ENCODE results near the gene TMEM51.

Gene TMEM51, protein sequence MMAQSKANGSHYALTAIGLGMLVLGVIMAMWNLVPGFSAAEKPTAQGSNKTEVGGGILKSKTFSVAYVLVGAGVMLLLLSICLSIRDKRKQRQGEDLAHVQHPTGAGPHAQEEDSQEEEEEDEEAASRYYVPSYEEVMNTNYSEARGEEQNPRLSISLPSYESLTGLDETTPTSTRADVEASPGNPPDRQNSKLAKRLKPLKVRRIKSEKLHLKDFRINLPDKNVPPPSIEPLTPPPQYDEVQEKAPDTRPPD

DNA sequence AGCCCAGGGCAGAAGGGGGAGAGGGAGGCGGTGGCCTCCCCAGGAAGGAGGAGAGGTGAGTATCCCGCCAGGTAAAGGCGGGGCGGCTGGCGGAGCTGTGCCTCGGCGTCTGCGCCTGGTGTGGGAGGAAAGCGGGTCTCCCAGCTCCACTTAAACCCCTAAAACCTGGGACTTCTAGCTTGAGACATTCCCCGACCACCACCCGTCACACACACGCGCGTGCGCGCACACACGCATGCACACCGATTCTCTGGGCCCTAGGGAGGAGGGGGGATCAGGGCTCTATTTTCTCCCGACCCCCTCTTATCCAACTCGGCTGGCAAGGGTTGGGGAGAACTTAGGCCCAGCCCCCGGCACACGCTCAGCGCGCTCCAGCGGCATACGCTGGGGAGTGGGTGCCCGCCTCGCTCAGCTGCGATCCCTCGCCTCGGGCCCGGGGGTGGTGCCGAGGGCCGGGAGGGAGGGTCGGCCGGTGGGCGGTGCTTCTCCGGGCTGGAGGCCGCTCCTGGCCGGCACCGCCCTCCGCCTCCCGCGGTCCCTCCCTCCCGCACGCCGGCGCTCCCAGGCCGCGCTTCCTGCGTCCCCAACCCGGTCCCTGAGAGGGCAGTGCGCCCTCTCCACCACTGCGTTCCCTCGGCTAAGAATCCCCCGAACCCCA, at the start of gene TMEM51:
Gene TMEM51 (plus strand): TSS at position 564 of the 658 bp plus-strand sequence. CDS start 61,341 bp downstream, outside the sequence.
- DNase-seq (ENCODE audit: low read depth): peak; percentile 40

DNA sequence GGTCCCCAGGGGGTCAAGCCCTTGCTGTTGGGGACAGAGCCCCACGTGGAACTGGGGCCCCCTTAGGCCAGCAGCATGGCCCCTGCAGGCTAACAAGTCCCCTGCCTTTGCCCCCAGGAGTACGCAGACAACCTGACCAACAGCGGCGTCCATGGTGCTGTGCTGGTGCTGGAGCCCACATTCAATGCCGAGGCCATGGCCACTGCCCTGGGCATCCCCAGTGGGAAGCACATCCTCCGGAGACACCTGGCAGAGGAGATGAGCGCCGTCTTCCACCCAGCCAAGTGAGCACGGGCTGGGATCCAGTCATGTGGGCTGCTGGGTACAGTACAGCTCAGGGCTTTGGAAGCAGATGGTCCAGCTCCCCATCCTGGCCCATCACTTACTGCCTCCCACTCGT, 49.6 kb upstream of the TMEM51 start:
- DNase-seq (ENCODE audit: low read depth): no peak

DNA sequence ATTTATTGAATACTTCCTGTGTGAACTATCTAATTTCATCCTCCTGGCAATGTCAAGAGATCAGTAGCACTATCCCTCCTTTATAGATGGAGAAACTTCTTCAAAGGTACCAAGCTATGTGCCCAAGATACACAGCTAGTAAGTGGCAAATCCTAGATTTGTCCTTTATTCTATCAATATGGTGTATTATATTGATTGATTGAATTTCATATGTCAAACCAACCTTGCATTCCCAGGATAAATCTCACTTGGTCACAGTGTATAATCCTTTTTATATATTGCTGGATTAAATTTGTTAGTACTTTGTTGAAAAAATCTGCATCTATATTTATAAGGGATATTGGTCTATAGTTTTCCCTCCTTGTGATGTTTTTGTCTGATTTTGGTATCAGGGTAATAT, 48.8 kb upstream of the TMEM51 start:
- no peak for DNase-seq (ENCODE audit: low read depth)

DNA sequence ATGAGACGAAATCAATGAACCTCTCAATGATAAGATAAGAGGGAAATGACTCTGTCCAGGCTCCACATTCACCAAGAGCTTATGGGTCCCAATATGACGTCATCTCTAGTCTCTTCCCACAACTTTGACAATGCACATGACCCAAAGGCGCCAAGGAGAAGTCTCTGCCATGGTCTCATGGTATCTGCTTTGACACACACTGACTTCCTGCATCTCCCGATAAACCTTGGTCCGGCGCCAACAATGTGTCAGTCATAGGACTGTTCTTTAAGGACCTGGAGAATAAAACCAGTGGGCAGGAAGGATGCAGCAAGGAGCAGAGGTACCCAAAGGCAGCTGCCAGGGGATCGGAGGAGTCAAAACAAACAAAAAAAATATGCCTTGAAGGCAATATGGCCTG, 46.9 kb upstream of the TMEM51 start:
- peak; percentile 8 for DNase-seq (ENCODE audit: low read depth)

DNA sequence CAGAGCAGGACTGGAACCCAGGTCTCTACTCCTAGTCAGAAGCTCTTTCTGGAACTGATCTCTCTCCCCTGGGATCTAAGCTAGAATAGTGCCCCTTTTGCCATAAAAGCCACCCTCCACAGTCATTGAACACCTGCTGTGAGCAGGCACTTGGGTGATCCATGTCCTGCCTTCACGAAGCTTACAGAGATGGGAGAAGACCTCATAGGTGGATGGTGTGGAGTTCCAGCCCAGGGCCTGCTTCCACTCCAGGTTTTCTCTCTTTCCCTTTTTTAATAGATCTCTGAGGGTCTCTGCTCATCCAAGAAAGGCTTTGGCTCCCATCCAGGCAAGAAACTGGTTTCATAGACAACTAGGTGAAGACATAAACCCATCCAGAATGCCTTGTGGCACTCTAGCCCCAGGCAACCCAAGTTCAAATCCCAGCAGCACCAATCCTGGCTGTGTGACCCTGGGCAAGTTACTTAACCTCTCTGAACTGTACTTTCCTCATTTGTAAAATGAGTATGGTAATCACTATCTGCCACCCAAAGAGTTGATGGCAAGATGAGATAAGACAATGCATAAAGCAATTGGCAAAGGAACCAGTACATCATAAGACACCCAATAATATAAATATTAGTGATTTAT, 46.4 kb upstream of the TMEM51 start:
- DNase-seq (ENCODE audit: low read depth): no peak

DNA sequence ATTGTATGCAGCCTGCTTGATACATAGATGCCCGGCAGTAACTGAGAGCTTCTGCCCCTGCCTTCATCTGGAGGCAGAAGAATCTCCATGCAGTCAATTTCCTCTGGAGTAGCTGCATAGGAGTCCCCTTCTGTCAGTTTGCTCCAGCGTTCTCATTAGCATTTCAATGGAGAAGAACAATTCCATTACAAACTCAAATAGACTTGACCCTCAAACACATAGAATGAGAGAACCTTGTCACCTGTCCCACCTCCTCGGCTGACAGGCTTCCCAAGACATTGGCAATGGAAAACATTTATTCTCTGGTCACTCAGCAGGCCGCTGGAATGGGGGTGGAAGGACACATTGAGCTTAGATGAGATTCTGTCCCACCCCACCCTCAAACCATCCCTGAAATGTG, 45.6 kb upstream of the TMEM51 start:
- no peak for DNase-seq (ENCODE audit: low read depth)

DNA sequence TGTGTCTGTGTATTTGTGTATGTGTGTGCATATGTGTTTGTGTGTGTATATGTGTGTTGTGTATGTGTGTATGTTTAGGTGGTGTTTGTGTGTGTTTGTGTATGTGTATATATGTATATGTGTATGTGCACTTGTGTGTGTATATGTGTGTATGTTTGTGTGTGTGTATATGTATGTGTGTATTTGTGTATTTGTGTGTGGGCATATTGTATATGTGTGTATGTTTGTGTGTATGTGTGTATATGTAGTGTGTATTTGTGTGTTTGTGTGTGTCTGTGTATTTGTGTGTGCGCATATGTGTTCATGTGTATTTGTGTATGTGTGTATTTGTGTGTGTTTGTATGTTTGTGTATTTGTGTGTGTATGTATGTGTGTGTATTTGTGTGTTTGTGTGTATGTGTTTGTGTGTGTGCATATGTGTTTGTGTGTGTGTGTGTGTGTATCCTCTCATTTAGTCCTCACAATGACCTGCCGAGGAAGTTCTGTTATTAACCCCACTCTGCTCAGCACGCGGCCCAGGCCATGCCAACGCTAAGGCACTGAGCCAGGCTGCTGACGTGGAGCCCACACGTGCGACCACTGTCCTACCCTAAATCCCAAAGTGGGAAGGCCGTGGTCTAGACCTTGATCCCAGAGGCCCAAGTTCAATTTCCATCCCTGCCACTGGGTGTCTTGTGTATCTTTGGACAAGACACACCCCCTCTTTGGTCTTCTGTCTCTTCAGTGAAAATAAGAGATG, 43.2 kb upstream of the TMEM51 start:
- DNase-seq (ENCODE audit: low read depth): no peak

DNA sequence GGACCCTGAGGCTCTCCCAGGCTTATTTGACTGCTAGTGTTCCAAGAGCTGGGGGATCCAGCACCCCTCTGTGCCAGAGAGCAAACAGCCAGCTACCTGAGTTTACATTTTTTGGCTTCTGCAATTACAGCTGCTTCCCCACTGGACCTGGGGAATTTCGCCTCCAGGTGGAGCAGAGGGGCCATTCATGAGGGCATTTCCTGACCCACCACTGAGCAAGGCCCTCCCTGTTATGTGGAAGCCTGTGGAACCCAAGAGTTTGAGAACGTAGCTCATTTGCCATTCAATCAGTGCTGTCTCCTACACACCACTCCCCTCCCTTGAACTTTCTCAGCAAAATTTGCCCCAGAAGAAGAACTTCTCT, 42.7 kb upstream of the TMEM51 start:
- DNase-seq (ENCODE audit: low read depth): no peak

DNA sequence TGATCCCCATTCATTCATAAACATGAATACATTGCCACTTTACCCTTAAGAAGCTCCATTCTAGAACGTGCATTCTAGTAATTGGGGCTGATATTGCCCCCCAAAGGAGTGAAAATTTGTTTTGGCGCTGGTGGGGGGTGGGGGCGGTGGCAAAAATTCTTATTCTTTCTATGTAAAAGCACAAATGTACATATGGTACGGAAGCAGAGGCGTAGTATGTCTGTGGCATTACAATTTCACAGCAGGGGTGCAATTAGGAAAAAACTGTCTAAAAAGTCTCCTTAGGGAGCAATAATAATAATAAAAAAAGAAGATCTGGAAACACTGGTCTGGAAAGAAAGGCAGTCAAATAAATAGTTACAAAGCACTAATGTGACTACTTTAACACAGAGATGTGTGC, 40.4 kb upstream of the TMEM51 start:
- DNase-seq (ENCODE audit: low read depth): no peak

DNA sequence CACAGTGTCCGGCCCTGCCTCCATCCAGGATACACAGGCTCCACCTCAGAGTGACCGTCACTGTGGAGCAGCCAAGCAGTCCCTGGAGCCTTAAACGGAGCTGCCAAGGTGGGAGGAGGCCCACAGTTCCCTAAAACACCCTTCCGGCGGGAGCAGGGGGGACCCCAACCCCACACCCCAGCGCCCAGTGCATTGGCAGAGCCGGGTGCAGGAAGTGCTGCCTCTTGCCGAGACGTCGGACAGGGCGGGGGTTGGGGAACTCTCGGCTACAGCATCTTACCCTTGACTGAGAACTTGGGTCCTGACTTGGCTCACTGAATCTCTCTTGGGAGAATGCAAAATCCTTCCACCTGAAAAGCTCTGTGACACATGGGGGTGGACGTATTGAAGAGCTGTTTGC, 38.7 kb upstream of the TMEM51 start:
- no peak for DNase-seq (ENCODE audit: low read depth)

DNA sequence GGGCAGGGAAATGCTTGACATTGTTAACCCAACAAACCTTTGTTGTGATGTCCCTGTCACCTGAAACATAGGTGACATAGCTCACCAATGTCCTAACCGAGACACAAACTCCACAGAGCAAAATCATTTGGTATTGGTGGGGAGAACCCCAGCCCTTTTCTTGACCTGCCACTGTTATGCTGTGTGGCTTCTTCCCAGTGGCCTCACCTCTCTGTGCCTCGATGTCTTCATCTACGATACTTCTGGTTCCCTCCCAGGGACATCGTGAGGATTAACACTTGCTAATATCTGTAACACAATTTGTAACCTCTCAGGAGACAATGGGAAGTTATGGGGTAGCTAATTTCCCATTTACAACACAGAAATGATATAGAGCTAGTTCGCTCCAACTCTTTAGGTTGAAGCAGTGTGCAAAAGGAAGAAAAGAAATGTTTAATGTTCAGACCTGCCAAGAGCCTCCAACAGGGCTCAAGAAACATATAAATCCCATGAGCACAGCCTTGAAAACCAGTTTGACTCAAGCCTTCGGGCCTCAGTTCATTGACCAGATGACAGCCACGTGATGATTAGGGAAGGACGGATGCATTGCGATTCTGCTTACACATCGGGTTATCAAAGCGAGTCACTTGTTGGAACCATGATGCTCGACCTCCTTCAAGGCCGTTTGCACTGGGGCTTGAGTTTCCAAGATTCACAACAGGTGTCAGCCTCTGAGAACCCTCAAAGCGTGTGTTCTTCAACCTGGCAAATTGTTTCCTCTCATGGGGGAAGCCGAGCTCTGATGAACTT, 37.8 kb upstream of the TMEM51 start:
- no peak for DNase-seq (ENCODE audit: low read depth)

DNA sequence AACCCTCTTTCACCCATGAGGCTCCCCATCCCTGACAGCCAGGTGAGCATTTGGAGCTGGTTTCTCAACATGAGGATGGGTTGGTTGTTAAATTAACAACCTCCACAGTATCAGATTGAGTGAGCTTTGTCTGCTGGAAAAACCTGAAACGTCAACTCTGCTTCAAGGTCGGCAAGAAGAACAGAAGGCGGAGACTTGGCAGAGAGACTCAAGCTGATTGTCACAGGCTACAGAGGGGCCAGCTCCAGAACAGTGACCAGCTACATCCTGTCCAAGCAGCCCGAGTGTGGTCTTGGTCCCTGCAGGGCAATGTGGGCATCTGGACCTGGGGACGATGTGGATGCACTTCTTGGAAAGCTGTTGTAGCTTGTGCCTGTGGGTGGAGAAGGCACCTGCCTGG, 36.6 kb upstream of the TMEM51 start:
- DNase-seq (ENCODE audit: low read depth): no peak

DNA sequence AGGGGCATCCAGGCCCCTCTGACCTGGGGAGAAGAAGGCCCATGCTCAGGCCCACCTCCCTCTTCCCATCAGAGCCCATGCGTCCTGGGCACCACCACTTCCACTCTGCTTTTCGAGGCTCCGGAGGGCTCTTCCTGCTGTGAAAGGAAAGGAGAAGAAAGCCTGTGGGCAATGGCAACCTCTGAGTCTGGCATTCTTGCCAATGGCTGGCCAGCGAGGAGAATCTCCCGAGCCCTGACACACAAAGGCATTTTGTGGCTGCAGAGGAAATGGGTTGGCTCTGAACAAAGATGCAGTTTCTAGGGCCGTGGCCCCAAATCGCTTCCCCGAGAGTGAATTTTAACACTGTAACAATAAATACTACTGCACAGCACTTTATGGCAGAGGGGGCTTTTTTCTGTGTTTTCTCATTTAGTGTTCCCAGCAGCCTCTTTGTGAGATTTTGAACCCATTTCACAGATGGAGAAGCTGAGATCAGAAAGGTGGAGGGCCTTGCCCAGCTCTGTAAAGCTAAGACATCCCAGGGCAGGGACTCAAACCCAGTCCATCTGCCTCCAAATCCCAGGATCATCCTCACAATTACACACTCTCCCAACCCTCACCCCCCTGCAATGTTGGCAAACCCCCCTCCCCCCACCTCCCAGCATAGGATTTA, 35.7 kb upstream of the TMEM51 start:
- DNase-seq (ENCODE audit: low read depth): no peak

DNA sequence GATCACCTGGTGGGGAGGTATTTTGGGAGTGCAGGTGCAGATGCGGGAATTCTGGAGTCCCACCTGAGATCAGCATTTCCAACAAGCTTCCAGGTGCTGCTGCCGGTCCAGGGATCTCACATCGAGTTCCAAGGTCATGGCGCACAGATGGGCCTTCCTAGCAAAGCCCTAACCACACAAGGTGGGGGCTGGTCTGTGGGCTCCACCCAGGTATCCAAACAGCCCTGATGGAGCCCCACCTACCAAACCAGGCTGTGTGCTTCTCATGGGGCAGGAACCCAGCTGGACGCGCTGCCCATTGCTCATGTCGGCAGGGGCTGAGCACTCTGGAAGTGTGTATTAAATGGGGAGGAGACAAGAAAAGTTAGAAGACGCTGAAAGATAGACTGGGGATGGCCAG, 35.0 kb upstream of the TMEM51 start:
- no peak for DNase-seq (ENCODE audit: low read depth)

DNA sequence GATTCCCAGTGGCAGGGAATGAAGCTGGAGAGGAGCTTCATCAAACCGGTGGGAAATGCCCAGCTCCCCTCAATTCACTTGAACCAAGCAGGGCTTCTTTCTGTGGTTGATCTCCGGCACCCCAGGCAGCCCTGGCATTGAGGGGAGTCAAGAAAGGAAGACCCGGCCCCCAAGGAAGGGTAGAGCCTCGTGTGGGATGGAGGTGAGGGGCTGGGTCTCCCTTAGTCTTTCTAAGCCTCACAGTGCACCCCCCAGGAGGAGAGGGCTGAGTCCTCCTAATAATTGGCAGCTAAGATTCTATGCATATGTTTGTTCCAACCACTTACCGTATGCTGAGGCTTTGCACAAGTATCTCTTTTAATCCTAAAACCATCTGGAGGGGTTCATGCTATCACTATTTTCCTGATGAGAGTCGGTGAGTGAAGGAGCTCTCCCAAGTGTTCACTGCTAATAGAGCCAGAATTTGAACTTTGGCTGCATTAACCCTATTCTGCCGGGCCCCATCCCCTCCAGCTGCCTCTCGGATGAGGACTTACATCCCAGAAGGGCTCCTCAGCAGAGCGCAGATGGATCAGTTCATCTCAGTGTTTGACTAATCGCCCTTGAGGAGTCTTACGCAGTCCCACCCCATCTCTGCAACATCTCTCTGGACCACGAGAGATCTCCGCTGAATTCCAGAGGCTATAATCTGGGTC, 33.1 kb upstream of the TMEM51 start:
- DNase-seq (ENCODE audit: low read depth): no peak

DNA sequence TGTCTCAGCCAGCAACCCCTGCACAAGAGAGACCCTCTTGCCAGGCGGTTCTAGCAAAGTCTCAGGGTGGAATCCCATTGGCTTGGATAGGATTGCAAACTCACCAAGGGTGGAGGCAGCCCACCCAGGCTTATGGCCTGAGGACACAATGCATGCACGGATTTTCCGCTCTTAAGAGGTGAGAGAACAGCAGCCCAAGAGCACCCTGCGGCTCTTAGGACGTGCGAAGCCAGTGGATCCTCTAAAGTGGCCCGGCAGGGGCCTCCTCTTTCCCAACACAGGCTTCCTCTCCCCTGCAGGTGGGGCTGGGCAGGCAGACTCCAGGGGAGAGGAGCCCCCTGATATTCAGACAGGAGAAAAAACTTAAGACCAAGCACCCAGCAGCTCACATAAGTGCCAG, 31.2 kb upstream of the TMEM51 start:
- DNase-seq (ENCODE audit: low read depth): no peak

DNA sequence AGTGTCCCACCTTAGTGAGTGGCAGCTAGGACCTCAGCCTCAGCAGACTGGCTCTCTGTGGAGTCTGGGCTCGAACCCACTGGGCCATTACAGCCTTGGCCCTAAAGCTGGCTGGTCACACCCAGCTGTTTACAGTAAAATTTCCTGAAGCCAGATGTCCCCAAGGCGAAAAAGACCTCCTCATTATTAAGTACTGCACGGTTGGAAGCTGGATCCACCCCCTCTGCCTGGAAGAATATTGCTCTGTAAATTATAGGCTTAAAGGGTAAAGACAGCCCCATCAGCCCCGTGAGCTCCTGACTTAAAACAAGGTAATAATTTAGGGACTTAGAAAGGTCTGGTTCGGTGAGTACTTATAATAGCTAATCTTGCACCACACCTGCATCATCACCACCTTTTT, 30.3 kb upstream of the TMEM51 start:
- no peak for DNase-seq (ENCODE audit: low read depth)

DNA sequence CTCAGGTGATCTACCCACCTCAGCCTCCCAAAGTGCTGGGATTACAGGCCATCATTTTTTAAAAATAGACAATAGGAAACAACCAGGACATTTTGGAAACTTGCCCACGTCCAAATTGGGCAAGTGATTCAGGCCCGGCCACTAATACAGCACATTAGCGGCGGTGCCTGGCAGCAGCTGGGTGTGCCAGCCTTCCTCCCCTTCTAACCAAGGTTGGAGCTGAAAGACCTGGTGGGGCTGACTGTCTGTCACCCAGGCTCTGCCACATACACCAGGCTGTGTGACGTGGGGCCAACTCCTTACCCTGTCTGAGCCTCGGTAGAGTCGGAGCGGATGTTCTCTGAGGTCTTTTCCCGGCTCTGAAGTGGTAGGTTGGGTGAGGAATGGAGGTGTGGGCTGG, 29.6 kb upstream of the TMEM51 start:
- no peak for DNase-seq (ENCODE audit: low read depth)

DNA sequence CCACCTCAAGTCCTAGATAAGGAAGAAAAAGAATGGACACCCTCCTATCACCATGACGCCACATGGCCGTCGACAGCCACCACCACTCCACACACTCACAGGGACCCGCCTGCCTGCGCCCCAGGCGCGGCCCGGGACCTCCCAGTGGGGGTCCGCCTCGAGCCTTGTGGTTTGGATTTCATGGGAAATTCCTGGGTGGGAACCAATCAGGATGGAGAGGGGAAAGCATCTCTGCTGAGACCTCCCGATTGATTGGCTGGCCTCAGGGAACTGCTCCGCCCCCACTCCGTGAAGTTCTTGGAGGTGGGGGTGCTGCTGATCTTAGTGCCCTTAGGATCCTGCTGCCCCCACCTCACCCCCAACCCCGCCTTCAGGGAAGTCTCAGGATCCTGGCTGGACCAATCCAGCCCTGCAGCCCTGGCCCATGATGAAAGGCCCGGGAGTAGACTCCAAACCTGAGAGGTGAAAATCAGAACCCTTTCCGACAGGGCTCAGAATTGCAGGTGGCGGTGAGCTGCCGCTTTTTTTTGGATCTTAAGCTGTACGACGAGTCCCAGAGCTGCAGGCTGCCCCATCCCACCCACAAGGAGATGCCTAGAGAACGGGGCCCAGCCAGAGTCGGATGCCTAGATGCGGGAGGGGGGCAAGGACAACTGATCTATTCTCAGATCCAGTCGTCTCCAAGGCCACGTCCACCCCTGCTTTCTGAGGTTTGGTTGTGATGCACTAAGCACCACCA, 29.0 kb upstream of the TMEM51 start:
- DNase-seq (ENCODE audit: low read depth): no peak

DNA sequence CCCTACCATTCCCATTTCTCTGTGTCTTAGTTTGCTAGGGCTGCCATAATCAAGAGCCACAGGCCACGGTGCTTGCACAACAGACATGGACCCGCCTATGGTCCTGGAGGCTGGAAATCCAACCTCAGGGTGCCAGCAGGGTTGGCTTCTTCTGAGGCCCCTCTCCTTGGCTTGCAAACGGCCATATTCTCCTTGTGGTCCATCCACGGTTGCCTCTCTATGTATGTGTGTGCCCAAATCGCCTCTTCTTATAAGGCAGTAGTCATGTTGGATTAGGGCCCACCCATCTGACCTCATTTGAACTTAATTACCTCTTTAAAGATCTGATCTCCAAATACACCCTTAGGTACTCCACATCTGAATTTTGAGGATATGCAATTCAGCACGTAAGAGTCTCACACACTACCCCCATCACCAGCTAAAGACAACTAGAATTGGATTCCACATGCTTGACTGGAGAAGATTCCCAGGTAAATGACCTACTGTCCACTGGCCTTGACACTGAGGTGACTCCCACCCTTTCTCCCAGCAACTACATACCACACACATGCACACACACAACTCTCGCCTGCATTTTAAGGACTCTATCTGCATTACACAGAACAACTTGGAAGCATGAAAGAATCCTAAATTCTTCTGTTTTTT, 28.3 kb upstream of the TMEM51 start:
- DNase-seq (ENCODE audit: low read depth): no peak

Measured in EH (cell line).